ENCODE measurements around the gene BAX.

The BAX gene

GRCh38 chr19:48963371-48964204, 8.9 kb downstream of the BAX start:
- peak; percentile 60 to 87 (median 78) for DNase-seq

GRCh38 chr19:48964205-48965039, 9.7 kb downstream of the BAX start:
- DNase-seq, result peak in 2 of 4 experiments; percentile 47 to 56

GRCh38 chr19:48965040-48965805, 10.5 kb downstream of the BAX start, which contains the start of gene FTL:
Gene FTL, plus strand, starts transcription at chr19:48965309. Its CDS starts 199 bp downstream, at chr19:48965508.
- DNase-seq, result peak; percentile 99

GRCh38 chr19:48965806-48966540, 11.3 kb downstream of the BAX start:
- DNase-seq, result peak; percentile 75 to 86 (median 80)

GRCh38 chr19:48966541-48967345, 12.1 kb downstream of the BAX start:
- peak; percentile 50 to 73 (median 65) for DNase-seq

- DNase-seq, result peak; percentile 94 to 98 (median 98)
Measured at GRCh38 chr19:48967346-48968178, 12.9 kb downstream of the BAX start.

GRCh38 chr19:48968179-48968661, 13.5 kb downstream of the BAX start:
- peak in 2 of 4 experiments; percentile 53 to 64 for DNase-seq

- peak in 1 of 4 experiments; percentile 44 for DNase-seq
Measured at GRCh38 chr19:48968813-48969218, 14.1 kb downstream of the BAX start.

GRCh38 chr19:48969276-48970138, 14.8 kb downstream of the BAX start:
- peak in 1 of 4 experiments; percentile 43 for DNase-seq

GRCh38 chr19:48970139-48970766, 15.6 kb downstream of the BAX start:
- DNase-seq, result no peak

GRCh38 chr19:48970923-48971395, 16.3 kb downstream of the BAX start:
- peak; percentile 93 to 96 (median 95) for DNase-seq

- DNase-seq, result peak in 1 of 4 experiments; percentile 30
Measured at GRCh38 chr19:48975947-48976847, 21.5 kb downstream of the BAX start.

- DNase-seq, result no peak
Measured at GRCh38 chr19:48977061-48977460, 22.4 kb downstream of the BAX start.

GRCh38 chr19:48982280-48982679, 27.6 kb downstream of the BAX start:
- DNase-seq, result no peak

- DNase-seq, result no peak
Measured at GRCh38 chr19:48985711-48986110, 31.0 kb downstream of the BAX start.

GRCh38 chr19:48986211-48986610, 31.5 kb downstream of the BAX start:
- DNase-seq, result peak in 1 of 4 experiments; percentile 14

- no peak for DNase-seq
Measured at GRCh38 chr19:48987323-48987722, 32.6 kb downstream of the BAX start.
